SK-N-SH (cell line): Measurements from ENCODE around the gene DPM2. TPM values are rescaled to one million over a fixed set of nuclear protein-coding genes. Genes with fewer than 3 reads are reported as not detected.

Experiments used
- CTCF ChIA-PET: fragments of 300-600, 350-600 bp; formaldehyde crosslinking; extraction: SDS; loops from one replicate; lab custom pipeline; 2021; lab: Yijun Ruan, JAX
- POLR2A ChIA-PET: fragments of 350-600 bp; sonication (Branson Sonifier 250); formaldehyde crosslinking; extraction: SDS; loops from one replicate; lab custom pipeline; 2020; ENCODE audit warnings: antibody characterized with exemption, inconsistent platforms; lab: Yijun Ruan, JAX
- DNase-seq: peaks from one replicate; pipeline ENCODE4 v3.0.0; 2012
- H2AFZ ChIP-seq: fragments of 200-600 bp; sonication (generic); 2 replicates; pipeline ENCODE4 v1.8.1; 2016; ENCODE audit warnings: antibody characterized with exemption, mild to moderate bottlenecking, low read depth
- H3F3A ChIP-seq: fragments of 200-600 bp; sonication (generic); replicated peaks from 2 replicates; pipeline ENCODE3; 2016; ENCODE audit warnings: antibody characterized with exemption, mild to moderate bottlenecking; ENCODE audit not compliant: insufficient read depth
- H3K27ac ChIP-seq, 2 experiments: fragments of 200-500 bp in 1 of 2; fragments of 200-600 bp in 1 of 2; sonication (Bioruptor generic) in 1 of 2; sonication (generic), shearing (Covaris generic) in 1 of 2; 2 replicates each; pipeline versions ENCODE4 v1.5.1 to v1.6.1; 2014 to 2016; ENCODE audit warnings: low read depth in 2 of 2, inconsistent platforms in 1 of 2, low read length in 1 of 2, mild to moderate bottlenecking in 1 of 2, mixed read lengths in 1 of 2
- H3K27me3 ChIP-seq: fragments of 200-600 bp; sonication (generic), shearing (Covaris generic); 2 replicates; pipeline ENCODE4 v1.6.1; 2016; ENCODE audit warnings: mixed run types; ENCODE audit not compliant: insufficient read depth
- H3K36me3 ChIP-seq, 2 experiments: fragments of 200-500 bp in 1 of 2; fragments of 200-600 bp in 1 of 2; sonication (Bioruptor generic) in 1 of 2; sonication (generic) in 1 of 2; replicated peaks in 1 of 2; 2 replicates each; pipeline versions ENCODE3 to v1.5.1; 2014 to 2016; ENCODE audit warnings: low read length in 1 of 2, mild to moderate bottlenecking in 1 of 2; ENCODE audit not compliant: insufficient read depth in 2 of 2, control insufficient read depth in 1 of 2
- H3K4me1 ChIP-seq, 2 experiments: fragments of 200-500 bp in 1 of 2; fragments of 200-600 bp in 1 of 2; sonication (Bioruptor generic) in 1 of 2; sonication (generic), shearing (Covaris generic) in 1 of 2; 2 replicates each; pipeline versions ENCODE4 v1.5.1 to v1.6.1; 2014 to 2016; ENCODE audit warnings: low read depth in 1 of 2, low read length in 1 of 2, mixed run types in 1 of 2; ENCODE audit not compliant: insufficient read depth in 2 of 2, control insufficient read depth in 1 of 2
- H3K4me2 ChIP-seq: fragments of 200-600 bp; sonication (generic), shearing (Covaris generic); 2 replicates; pipeline ENCODE4 v1.6.1; 2017; ENCODE audit warnings: mixed run types
- H3K4me3 ChIP-seq, 2 experiments: fragments of 200-500 bp in 1 of 2; fragments of 200-600 bp in 1 of 2; sonication (Bioruptor generic) in 1 of 2; sonication (generic), shearing (Covaris generic) in 1 of 2; 2 replicates each; pipeline versions ENCODE4 v1.5.1 to v1.8.1; 2014 to 2016; ENCODE audit warnings: low read depth in 2 of 2, inconsistent platforms in 1 of 2, low read length in 1 of 2, mild to moderate bottlenecking in 1 of 2, mixed read lengths in 1 of 2, moderate library complexity in 1 of 2
- H3K79me2 ChIP-seq: fragments of 200-600 bp; sonication (generic); 2 replicates; pipeline ENCODE4 v1.8.1; 2017; ENCODE audit warnings: mild to moderate bottlenecking; ENCODE audit not compliant: insufficient read depth
- H3K9ac ChIP-seq: fragments of 200-600 bp; sonication (generic); 2 replicates; pipeline ENCODE4 v1.6.1; 2017; ENCODE audit warnings: mixed run types
- H3K9me2 ChIP-seq: fragments of 200-600 bp; sonication (generic); 2 replicates; pipeline ENCODE4 v1.6.1; 2017; ENCODE audit warnings: mixed run types
- H3K9me3 ChIP-seq: fragments of 200-600 bp; sonication (generic); 2 replicates; pipeline ENCODE4 v1.6.1; 2017; ENCODE audit warnings: mixed run types, mild to moderate bottlenecking, moderate library complexity
- H4K20me1 ChIP-seq: fragments of 200-600 bp; sonication (generic); 2 replicates; pipeline ENCODE4 v1.6.1; 2017; ENCODE audit warnings: mild to moderate bottlenecking, mixed run types; ENCODE audit not compliant: insufficient read depth
- EP300 ChIP-seq, 2 experiments: IDR thresholded peaks; 2 replicates each; pipeline versions ENCODE4 v1.4.0 to v1.6.1; 2012; ENCODE audit warnings: borderline replicate concordance in 1 of 2, low read depth in 1 of 2, low read length in 1 of 2
- GATA2 ChIP-seq: sonication (generic); formaldehyde crosslinking; IDR thresholded peaks from 2 replicates; pipeline ENCODE4 v1.5.0; 2020; ENCODE audit warnings: mild to moderate bottlenecking, missing genetic modification reagents
- MEF2A ChIP-seq: IDR thresholded peaks from 2 replicates; pipeline ENCODE4 v1.4.0; 2012; ENCODE audit warnings: low read depth, borderline replicate concordance
- RAD21 ChIP-seq: IDR thresholded peaks from 2 replicates; pipeline ENCODE4 v1.6.1; 2012; ENCODE audit warnings: mild to moderate bottlenecking, low read length
- REST ChIP-seq: IDR thresholded peaks from 2 replicates; pipeline ENCODE4 v1.6.1; 2012; ENCODE audit warnings: mild to moderate bottlenecking, low read depth, low read length, moderate library complexity
- SMC3 ChIP-seq: IDR thresholded peaks from 2 replicates; pipeline ENCODE4 v1.6.1; 2012; ENCODE audit warnings: low read depth, low read length, improper control_type of control experiment
- WGBS: methylation state at CpG from one replicate; pipeline ENCODE4 v1.1.6; 2017; ENCODE audit warnings: low lambda C conversion rate; 5-methylcytosine and 5-hydroxymethylcytosine counted together
- polyA plus RNA-seq, 3 experiments: library from polyadenylated mRNA; depleted of rRNA; stranded (reverse); fragments of >200 nt; gene quantifications; 2 replicates each; pipeline ENCODE4 v1.2.3, GENCODE V29; 2012
- TF ChIP-seq, protein P1 (sequence below): fragments of 200-600 bp; sonication (generic); IDR thresholded peaks from 2 replicates; pipeline ENCODE4 v1.6.1; 2017; ENCODE audit warnings: antibody characterized with exemption, mild to moderate bottlenecking, moderate library complexity
- TF ChIP-seq, protein P2 (sequence below): IDR thresholded peaks from 2 replicates; pipeline ENCODE4 v1.4.0; 2012; ENCODE audit warnings: low read depth, borderline replicate concordance
- TF ChIP-seq, protein P3 (sequence below): IDR thresholded peaks from 2 replicates; pipeline ENCODE4; 2012

Gene DPM2
- polyA plus RNA-seq, 1 of the 3 experiments (the other 2 are of a cell fraction), result 106 TPM

DNA sequence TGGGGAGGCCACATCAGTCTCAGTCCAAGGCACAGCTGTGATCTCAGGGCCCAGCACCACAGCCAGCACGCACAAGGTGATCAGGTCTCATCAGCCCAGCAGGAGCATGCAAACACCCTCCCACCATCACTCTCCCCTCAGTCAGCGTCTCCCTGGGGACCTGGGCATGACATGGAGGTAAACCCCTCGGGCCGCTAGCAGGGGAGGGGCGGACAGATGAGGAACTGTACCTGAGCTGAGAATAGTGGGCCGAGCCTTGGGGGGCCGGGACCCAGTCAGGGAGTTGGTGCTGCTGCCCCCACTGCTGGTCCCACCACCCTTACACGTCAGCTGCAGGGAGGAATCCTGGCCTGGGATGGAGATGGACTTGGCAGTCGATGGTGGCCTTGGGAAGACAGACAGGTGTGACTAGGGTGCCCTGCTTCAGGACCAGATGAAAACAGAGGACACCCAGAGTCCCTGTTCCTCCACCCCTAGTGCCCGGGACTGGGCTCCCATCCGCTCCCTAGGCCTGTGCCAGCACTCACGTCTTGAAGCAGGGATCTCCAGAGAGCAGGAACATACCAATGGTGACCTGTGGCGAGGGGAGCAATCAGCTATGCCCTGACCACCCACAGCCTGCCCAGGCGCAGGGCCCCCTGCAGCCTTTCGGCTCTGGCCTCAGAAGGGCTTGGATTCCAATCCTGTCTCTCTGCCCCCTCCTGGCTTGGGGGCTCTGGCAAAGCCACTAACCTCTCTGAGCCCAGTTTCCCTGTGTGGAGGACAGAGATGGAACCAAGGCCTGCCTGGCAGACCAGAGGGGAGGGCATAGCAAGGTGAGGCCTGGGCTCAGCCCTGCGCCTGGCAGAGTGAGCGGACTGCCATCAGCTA lies 10.4 kb upstream of the DPM2 start (continued):
- TF ChIP-seq, protein P1, sequence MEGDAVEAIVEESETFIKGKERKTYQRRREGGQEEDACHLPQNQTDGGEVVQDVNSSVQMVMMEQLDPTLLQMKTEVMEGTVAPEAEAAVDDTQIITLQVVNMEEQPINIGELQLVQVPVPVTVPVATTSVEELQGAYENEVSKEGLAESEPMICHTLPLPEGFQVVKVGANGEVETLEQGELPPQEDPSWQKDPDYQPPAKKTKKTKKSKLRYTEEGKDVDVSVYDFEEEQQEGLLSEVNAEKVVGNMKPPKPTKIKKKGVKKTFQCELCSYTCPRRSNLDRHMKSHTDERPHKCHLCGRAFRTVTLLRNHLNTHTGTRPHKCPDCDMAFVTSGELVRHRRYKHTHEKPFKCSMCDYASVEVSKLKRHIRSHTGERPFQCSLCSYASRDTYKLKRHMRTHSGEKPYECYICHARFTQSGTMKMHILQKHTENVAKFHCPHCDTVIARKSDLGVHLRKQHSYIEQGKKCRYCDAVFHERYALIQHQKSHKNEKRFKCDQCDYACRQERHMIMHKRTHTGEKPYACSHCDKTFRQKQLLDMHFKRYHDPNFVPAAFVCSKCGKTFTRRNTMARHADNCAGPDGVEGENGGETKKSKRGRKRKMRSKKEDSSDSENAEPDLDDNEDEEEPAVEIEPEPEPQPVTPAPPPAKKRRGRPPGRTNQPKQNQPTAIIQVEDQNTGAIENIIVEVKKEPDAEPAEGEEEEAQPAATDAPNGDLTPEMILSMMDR, result no peak
- TF ChIP-seq EP300 (IDR thresholded peaks at IDR 0.05; ENCODE audit: borderline replicate concordance in 1 of 2, low read depth in 1 of 2, low read length in 1 of 2), result no peak
- TF ChIP-seq RAD21, result no peak
- TF ChIP-seq GATA2, result no peak
- TF ChIP-seq, protein P2, sequence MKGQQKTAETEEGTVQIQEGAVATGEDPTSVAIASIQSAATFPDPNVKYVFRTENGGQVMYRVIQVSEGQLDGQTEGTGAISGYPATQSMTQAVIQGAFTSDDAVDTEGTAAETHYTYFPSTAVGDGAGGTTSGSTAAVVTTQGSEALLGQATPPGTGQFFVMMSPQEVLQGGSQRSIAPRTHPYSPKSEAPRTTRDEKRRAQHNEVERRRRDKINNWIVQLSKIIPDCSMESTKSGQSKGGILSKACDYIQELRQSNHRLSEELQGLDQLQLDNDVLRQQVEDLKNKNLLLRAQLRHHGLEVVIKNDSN, result no peak
- TF ChIP-seq, all 33 proteins: peak for 0

DNA sequence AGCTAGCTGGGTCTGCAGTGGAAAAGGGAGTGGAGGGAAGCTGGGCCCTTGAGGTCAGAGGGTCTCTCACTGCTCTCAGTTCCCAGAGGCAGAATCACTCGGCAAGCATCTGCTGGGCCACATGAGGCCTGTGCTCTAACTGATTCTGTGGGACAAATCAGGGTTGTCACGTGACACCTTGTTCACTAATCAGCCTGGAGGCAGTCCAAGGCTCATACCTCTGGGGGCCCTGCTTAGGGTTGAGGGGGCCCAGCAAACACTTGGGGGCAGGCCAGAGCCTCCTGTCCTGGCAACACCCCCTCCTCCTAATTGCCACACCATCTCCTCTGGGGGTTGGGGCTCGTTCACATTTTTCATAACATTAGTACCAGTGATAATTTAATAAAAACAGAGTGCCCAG lies 9.1 kb upstream of the DPM2 start:
- POLR2A ChIA-PET, result no interaction called here

More for the DNA sequence above, 9.1 kb upstream of the DPM2 start:
- H3K27me3 ChIP-seq, result no peaks in the 10 kb centered on the region
- peaks cover 8% of the 10 kb centered on the region; the same call in 1 of the 2 replicates for H4K20me1 ChIP-seq
- peaks cover 0 to 69% of the 10 kb centered on the region in 2 experiments; a peak in 1 of 4 replicates for H3K4me1 ChIP-seq
- H3K4me3 ChIP-seq, result no peak overlapping the region
- no peaks in the 10 kb centered on the region; the same call in 1 of the 2 replicates for H3K79me2 ChIP-seq
- no peak for DNase-seq
- H2AFZ ChIP-seq, result no peak overlapping the region
- peaks cover 4 to 40% of the 10 kb centered on the region in 2 experiments for H3K36me3 ChIP-seq
- TF ChIP-seq MEF2A, result no peak
- TF ChIP-seq, protein P3, sequence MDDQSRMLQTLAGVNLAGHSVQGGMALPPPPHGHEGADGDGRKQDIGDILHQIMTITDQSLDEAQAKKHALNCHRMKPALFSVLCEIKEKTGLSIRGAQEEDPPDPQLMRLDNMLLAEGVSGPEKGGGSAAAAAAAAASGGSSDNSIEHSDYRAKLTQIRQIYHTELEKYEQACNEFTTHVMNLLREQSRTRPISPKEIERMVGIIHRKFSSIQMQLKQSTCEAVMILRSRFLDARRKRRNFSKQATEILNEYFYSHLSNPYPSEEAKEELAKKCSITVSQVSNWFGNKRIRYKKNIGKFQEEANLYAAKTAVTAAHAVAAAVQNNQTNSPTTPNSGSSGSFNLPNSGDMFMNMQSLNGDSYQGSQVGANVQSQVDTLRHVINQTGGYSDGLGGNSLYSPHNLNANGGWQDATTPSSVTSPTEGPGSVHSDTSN, result no peak
- no peak for TF ChIP-seq RAD21
- no peak for TF ChIP-seq REST
- no peak for TF ChIP-seq SMC3
- TF ChIP-seq, all 33 proteins: peak for 0
- WGBS, result 92% methylated on average over 2 of the region's 3 CpGs
- Histone ChIP-seq H3K4me2 (no peak overlapping the region), H3K9me3 (no peaks in the 10 kb centered on the region), H3K9ac (no peak overlapping the region), H3K9me2 (no peaks in the 10 kb centered on the region), H3K27ac (peak overlapping the region in 1 of 2 experiments; percentile 5; a peak in 1 of 4 replicates), H3F3A (peaks cover 3% of the 10 kb centered on the region)
- CTCF ChIA-PET, result interaction anchor here (2.0 to 10.3 kb wide), 4 partner anchors 9 to 171 kb away, joined by 6 to 219 read pairs (median 70); no protein-coding TSS in a partner anchor
